Kidney epithelial cell (primary cell): ENCODE measurements around the gene PGAP2. TPM values are rescaled to one million over a fixed set of nuclear protein-coding genes. Genes with fewer than 3 reads are reported as not detected.
A peak's percentile ranks its signal among the peaks of the same experiment; 100 is the strongest.

Experiments
- DNase-seq: peaks from one replicate; pipeline ENCODE4 v3.0.0-alpha.2; 2010; ENCODE audit warnings: low read depth
- H3K27me3 ChIP-seq: 2 replicates; pipeline ENCODE4 v1.6.0; 2011; ENCODE audit warnings: low read length; ENCODE audit not compliant: control insufficient read depth, insufficient read depth
- H3K36me3 ChIP-seq: 2 replicates; pipeline ENCODE4 v1.5.1; 2011; ENCODE audit warnings: low read length; ENCODE audit not compliant: control insufficient read depth, insufficient read depth
- H3K4me3 ChIP-seq: 2 replicates; pipeline ENCODE4 v1.5.1; 2011; ENCODE audit warnings: low read depth, mild to moderate bottlenecking, control low read depth, low read length
- CTCF ChIP-seq: IDR thresholded peaks from 2 replicates; pipeline ENCODE4 v1.5.1; 2011; ENCODE audit warnings: mild to moderate bottlenecking, moderate library complexity, low read length, control low read depth, inconsistent platforms; ENCODE audit not compliant: insufficient read depth, poor library complexity, severe bottlenecking
- total RNA-seq: library from RNA; depleted of rRNA; stranded (reverse); fragments of >200 nt; gene quantifications from 2 replicates; pipeline ENCODE4 v1.2.3, GENCODE V29; 2015

The PGAP2 gene
- total RNA-seq, 1 donor from 2014 or later: 20.3 TPM

DNA sequence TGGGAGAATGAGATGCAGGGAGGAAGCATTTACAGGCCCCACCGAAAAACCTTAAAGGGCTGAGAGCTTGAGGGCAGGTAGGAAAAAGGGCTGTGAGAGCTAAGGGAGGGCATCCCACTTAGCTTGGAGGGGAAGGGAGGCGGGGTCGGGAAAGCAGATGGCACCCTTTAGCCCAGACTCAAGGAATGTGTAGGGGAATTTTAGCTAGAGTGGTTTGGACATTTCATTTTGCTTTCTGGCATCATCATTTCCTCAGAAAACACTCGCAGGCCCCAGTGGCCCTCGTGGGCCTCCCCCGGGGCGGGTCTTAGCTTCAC lies 46.3 kb downstream of the PGAP2 start:
- H3K4me3 ChIP-seq: no peak overlapping the region
- DNase-seq: no peak
- no peak for TF ChIP-seq CTCF
- H3K27me3 ChIP-seq: no peaks in the 10 kb centered on the region
- no peaks in the 10 kb centered on the region for H3K36me3 ChIP-seq

DNA sequence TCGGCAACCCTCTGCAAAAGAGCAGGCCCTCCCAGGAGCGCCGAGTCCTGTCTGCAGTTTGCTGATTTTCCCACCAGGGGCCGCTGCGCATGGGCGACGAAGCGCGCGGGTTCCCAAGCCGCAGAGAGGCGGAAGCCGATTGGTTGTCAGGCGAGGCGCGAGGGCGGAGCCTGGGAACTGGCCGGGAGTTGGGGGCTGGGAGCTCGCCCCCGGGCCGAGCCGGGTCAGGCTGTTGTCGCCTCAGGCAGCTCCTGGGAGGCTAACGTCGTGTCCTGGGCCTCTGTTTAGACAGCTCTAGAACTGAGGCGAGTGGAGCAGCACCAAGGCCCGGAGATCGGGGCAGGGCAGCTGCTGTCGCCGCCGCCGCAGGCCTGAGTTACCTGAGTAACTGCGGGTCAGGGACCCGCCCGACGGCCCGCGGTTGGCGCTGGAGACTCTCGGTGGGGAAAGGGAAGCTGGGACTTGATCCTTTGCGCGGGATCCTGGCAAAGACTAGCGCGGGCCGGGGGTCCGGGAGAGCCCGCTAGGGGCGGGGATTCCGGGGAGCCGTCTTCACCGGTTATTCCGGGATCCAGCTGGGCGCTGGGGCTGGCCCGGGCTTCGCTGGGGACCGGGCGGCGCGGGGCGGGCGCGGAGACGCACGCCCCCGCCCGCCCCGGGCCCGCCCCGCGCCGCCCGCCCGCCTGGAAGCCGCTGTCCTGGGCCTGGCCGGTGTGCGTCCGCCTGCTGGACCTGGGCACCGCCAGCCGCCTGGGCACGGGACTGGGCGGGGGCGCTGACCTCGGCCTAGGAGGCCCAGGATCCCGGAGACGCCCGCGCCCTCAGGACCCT lies 46.8 kb downstream of the PGAP2 start, which contains the start of gene STIM1:
Gene STIM1 (plus strand): TSS at position 688 of the 831 bp plus-strand sequence. CDS start 607 bp downstream, outside the sequence.
- DNase-seq: peak; percentile 65
- H3K27me3 ChIP-seq: no peaks in the 10 kb centered on the region
- peak within 1 kb of the TSS; percentile 88 for H3K4me3 ChIP-seq
- no peaks in the 10 kb centered on the region for H3K36me3 ChIP-seq
- TF ChIP-seq CTCF: peak; percentile 90

DNA sequence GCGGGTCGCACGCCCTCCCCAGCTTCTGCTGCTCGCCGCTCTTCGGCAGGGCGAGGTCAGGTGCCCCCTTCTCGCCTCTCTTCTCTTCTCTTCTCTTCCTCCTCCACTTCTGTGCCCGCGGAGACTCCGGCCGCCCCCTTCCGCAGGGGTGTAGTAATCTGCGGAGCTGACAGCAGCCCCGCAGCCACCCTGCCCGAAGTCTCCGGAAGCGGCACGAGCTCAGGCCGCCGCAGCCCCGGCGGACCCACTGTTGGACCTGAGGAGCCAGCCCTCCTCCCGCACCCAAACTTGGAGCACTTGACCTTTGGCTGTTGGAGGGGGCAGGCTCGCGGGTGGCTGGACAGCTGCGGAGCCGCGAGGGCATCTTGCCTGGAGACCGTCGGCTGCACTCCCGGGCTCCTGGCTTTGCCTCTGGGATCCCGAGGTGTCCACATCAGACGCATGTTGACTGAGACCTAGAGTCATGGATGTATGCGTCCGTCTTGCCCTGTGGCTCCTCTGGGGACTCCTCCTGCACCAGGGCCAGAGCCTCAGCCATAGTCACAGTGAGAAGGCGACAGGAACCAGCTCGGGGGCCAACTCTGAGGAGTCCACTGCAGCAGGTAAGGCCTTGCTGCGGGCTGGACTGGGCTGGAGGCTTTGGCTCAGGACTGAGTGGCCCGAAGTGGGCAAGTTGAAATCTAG lies 47.6 kb downstream of the PGAP2 start:
- DNase-seq: no peak
- H3K27me3 ChIP-seq: no peaks in the 10 kb centered on the region
- no peak for TF ChIP-seq CTCF
- H3K36me3 ChIP-seq: no peaks in the 10 kb centered on the region
- H3K4me3 ChIP-seq: peak overlapping the region; percentile 88

GRCh38 chr11:3856856-3857553 lies 48.6 kb downstream of the PGAP2 start:
- H3K4me3 ChIP-seq: peak overlapping the region; percentile 88

GRCh38 chr11:3857628-3858027 lies 49.3 kb downstream of the PGAP2 start:
- Histone ChIP-seq H3K36me3 (no peaks in the 10 kb centered on the region), H3K27me3 (no peaks in the 10 kb centered on the region), H3K4me3 (no peak overlapping the region)
- DNase-seq: no peak
- no peak for TF ChIP-seq CTCF

More at GRCh38 chr11:3856856-3857553, 48.6 kb downstream of the PGAP2 start:
- H3K36me3 ChIP-seq: no peaks in the 10 kb centered on the region
- no peak for TF ChIP-seq CTCF
- no peak for DNase-seq
- no peaks in the 10 kb centered on the region for H3K27me3 ChIP-seq
